ENCODE measurements around the gene CCNE1. TPM values are rescaled to one million over a fixed set of nuclear protein-coding genes. Genes with fewer than 3 reads are reported as not detected.
"Not testable (repeated sequence)": the region's sequence is repeated elsewhere in the genome, so short reads cannot be mapped to it uniquely, and the experiment has no call there.

CCNE1 gene
- total and polyA plus RNA-seq, 4 donors, result 0.49 to 1.6 (median 0.84) TPM

DNA sequence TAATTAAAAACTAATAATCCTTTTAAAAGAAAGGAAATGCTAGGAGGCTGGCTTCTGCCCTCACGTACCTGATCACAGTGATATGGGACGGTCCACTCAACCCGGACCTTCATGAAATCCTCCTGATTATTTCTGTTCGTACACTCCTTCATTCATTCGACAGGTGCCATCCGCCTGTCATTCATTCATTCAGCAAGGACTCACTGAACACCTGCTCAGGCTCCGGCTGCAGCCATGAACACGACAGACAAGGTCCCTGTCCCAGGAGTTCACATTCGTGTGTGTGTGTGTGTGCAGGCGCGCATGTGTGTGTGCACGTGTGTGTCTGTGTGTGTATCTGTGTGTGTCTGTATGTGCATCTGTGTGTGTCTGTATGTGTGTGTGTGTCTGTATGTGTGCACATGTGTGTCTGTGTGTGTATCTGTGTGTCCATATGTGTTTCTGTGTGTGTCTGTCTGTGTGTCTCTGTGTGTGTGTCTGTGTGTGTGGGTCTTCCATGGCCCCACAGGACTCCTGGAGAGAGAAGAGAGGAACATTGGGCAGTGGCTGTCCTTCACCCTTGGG is 28.1 kb upstream of the CCNE1 start:
- H3K27me3 ChIP-seq (ENCODE audit: control insufficient read depth in 1 of 2, insufficient read depth in 2 of 2, low read length in 1 of 2), result no peaks in the 10 kb centered on the region
- DNase-seq (no peak), ATAC-seq (ENCODE audit: low FRiP score) (no peak)
- H3K9me3 ChIP-seq (ENCODE audit: control insufficient read depth, low read length), result no peaks in the 10 kb centered on the region
- no peak overlapping the region for H3K27ac ChIP-seq (ENCODE audit: low read depth in 1 of 2, low read length in 2 of 2)
- 91 to 92% methylated on average over 12 of the region's 12 CpGs for WGBS, 2 donors
- H3K4me3 ChIP-seq (ENCODE audit: low read length in 2 of 2), result no peak overlapping the region
- no peaks in the 10 kb centered on the region for H3K4me1 ChIP-seq (ENCODE audit: control insufficient read depth in 1 of 2, insufficient read depth in 2 of 2, low read length in 2 of 2)
- intact Hi-C loops (cut with DNase I), result no loop called here
- H3K36me3 ChIP-seq (ENCODE audit: control insufficient read depth in 1 of 2, insufficient read depth in 2 of 2, low read length in 1 of 2), result no peaks in the 10 kb centered on the region

DNA sequence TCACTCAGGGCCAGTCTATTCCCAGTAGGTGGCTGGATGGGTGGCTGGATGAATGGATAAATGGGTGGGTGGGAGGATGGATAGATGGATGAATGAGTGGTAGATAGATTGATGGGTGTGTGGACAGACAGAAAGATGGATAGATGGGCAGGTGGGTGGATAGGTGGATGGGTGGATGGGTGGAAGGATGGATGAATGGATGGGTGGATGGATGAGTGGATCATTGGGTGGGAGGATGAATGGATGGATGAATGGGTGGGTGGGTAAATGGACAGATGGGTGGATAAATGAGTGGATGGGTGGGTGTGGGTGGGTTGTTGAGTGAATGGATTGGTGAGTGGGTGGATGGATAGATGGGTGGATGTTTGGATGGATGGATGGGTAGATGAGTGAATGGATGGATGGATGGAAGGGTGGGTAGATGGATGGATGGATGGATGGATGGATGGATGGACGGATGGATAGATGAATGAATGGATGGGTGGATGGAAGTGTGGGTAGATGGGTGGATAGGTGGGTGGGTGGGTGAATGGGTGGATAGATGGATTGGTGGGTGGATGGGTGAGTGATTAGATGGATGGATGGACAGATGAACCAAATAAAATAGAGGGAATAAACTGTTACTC is 27.1 kb upstream of the CCNE1 start:
- Histone ChIP-seq H3K4me3 (ENCODE audit: low read length in 2 of 2) (no peak overlapping the region), H3K4me1 (ENCODE audit: control insufficient read depth in 1 of 2, insufficient read depth in 2 of 2, low read length in 2 of 2) (no peaks in the 10 kb centered on the region), H3K27me3 (ENCODE audit: control insufficient read depth in 1 of 2, insufficient read depth in 2 of 2, low read length in 1 of 2) (no peaks in the 10 kb centered on the region), H3K27ac (ENCODE audit: low read depth in 1 of 2, low read length in 2 of 2) (no peak overlapping the region), H3K9me3 (ENCODE audit: control insufficient read depth, low read length) (no peaks in the 10 kb centered on the region), H3K36me3 (ENCODE audit: control insufficient read depth in 1 of 2, insufficient read depth in 2 of 2, low read length in 1 of 2) (no peaks in the 10 kb centered on the region)
- 81 to 83% methylated on average over 1 of the region's 1 CpG for WGBS, 2 donors
- ATAC-seq (ENCODE audit: low FRiP score), result no peak
- no peak for DNase-seq
- intact Hi-C loops (cut with DNase I), result no loop called here

DNA sequence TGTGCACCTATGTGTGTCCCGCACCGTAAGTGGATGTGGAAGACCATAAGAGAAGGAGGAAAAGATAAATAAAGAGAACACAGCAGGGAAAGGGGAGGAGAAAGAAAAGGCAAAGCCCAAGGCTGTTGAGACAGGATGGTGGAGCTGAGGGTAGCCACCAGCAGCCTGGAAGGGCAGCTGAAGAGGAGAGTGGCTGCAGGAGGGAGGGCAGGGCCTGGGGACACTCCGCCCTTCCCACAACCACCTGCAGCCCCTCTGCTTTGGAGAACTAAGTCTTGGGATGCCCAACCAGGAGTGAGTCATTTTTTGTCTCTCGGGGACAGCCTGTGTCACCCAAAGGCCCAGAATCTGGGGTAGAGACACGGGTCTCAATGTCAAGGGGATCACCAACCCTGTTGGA is 26.4 kb upstream of the CCNE1 start:
- no peaks in the 10 kb centered on the region for H3K9me3 ChIP-seq (ENCODE audit: control insufficient read depth, low read length)
- WGBS, 2 donors, result 83 to 87% methylated on average over 5 of the region's 5 CpGs

DNA sequence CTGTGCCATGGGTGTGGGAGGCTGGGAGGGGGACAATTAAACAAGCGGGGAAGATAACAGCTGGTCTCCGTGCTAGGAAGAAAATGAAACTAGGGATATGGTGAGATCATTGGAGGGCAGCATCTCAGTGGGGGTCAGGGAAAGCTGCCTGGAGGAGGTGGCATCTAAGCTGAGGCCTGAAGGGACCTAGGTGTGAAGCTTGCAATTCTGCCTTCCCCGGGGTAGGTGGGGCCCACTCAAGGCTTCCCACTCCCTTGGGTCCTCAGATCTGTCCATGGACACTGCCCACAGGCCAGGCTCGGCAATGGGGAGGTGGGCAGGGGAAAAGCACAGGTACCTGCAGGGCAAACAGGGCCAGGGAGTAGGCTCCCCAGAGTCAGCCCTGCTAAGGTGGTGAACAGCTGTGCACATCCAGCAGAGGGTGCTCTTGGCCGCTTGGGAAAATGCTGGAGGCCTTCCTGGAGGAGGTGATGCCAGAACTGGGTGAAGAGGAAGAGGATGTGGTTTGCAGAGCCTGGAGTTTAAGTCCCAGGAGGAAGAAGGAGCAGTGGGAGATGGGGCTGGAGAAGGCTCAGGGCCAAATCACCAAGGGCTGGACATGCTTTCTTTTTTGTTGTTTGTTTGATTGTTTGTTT is 25.7 kb upstream of the CCNE1 start:
- Histone ChIP-seq H3K4me3 (ENCODE audit: low read length in 2 of 2) (no peak overlapping the region), H3K9me3 (ENCODE audit: control insufficient read depth, low read length) (no peaks in the 10 kb centered on the region), H3K4me1 (ENCODE audit: control insufficient read depth in 1 of 2, insufficient read depth in 2 of 2, low read length in 2 of 2) (no peaks in the 10 kb centered on the region), H3K27ac (ENCODE audit: low read depth in 1 of 2, low read length in 2 of 2) (no peak overlapping the region), H3K36me3 (ENCODE audit: control insufficient read depth in 1 of 2, insufficient read depth in 2 of 2, low read length in 1 of 2) (no peaks in the 10 kb centered on the region), H3K27me3 (ENCODE audit: control insufficient read depth in 1 of 2, insufficient read depth in 2 of 2, low read length in 1 of 2) (no peaks in the 10 kb centered on the region)
- ATAC-seq (ENCODE audit: low FRiP score) (no peak), DNase-seq (no peak)
- intact Hi-C loops (cut with DNase I), result no loop called here
- 68 to 69% methylated on average over 5 of the region's 5 CpGs for WGBS, 2 donors

More for the DNA sequence above, 26.4 kb upstream of the CCNE1 start:
- ATAC-seq (ENCODE audit: low FRiP score) (no peak), DNase-seq (no peak)
- Histone ChIP-seq H3K4me3 (ENCODE audit: low read length in 2 of 2) (no peak overlapping the region), H3K4me1 (ENCODE audit: control insufficient read depth in 1 of 2, insufficient read depth in 2 of 2, low read length in 2 of 2) (no peaks in the 10 kb centered on the region), H3K36me3 (ENCODE audit: control insufficient read depth in 1 of 2, insufficient read depth in 2 of 2, low read length in 1 of 2) (no peaks in the 10 kb centered on the region), H3K27me3 (ENCODE audit: control insufficient read depth in 1 of 2, insufficient read depth in 2 of 2, low read length in 1 of 2) (no peaks in the 10 kb centered on the region), H3K27ac (ENCODE audit: low read depth in 1 of 2, low read length in 2 of 2) (no peak overlapping the region)
- intact Hi-C loops (cut with DNase I), result no loop called here

DNA sequence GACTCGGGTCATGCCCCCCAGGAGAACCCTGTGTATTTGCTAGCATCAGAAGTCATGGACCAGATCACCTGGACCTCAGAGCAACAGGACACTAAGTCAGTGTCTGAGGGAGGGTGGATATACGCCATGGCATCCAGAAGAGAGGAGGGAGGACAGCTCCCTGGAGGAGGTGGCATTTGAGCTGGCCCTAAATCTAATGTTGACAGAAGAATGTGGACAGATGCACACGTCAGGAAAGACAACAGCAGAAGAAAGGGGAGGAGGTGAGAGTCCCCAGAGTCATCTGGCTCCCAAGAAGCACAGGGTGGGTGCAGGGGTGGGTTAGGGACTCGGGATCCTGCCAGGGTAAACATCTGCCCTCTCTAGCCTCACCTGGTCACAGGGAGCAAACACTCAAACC is 24.5 kb upstream of the CCNE1 start:
- intact Hi-C loops (cut with DNase I), result no loop called here

DNA sequence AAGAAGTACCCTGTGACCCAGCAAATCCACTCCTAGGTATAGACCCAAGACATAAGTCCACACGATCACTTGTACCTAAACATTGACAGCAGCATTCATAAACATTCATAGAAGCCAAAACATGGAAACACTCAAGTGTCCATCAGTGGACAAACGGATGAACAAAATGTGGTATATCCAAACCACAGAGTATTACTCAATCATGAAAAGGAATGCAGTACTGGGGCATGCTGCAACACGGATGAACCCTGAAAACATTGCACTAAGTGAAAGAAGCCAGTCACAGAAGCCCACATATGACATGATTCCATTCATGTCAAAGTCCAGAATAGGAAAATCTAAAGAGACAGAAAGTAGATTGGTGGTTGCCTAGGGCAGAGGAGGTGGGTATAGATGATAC is 22.8 kb upstream of the CCNE1 start:
- Histone ChIP-seq H3K27ac (ENCODE audit: low read depth in 1 of 2, low read length in 2 of 2) (no peak overlapping the region), H3K9me3 (ENCODE audit: control insufficient read depth, low read length) (no peaks in the 10 kb centered on the region), H3K4me1 (ENCODE audit: control insufficient read depth in 1 of 2, insufficient read depth in 2 of 2, low read length in 2 of 2) (no peaks in the 10 kb centered on the region), H3K36me3 (ENCODE audit: control insufficient read depth in 1 of 2, insufficient read depth in 2 of 2, low read length in 1 of 2) (no peaks in the 10 kb centered on the region), H3K4me3 (ENCODE audit: low read length in 2 of 2) (no peak overlapping the region), H3K27me3 (ENCODE audit: control insufficient read depth in 1 of 2, insufficient read depth in 2 of 2, low read length in 1 of 2) (no peaks in the 10 kb centered on the region)
- intact Hi-C loops (cut with DNase I), result no loop called here
- ATAC-seq (ENCODE audit: low FRiP score) (no peak), DNase-seq (no peak)
- WGBS, 2 donors, result 87% methylated on average over 3 of the region's 3 CpGs

More for the DNA sequence above, 24.5 kb upstream of the CCNE1 start:
- Histone ChIP-seq H3K4me1 (ENCODE audit: control insufficient read depth in 1 of 2, insufficient read depth in 2 of 2, low read length in 2 of 2) (no peaks in the 10 kb centered on the region), H3K27me3 (ENCODE audit: control insufficient read depth in 1 of 2, insufficient read depth in 2 of 2, low read length in 1 of 2) (no peaks in the 10 kb centered on the region), H3K36me3 (ENCODE audit: control insufficient read depth in 1 of 2, insufficient read depth in 2 of 2, low read length in 1 of 2) (no peaks in the 10 kb centered on the region), H3K9me3 (ENCODE audit: control insufficient read depth, low read length) (no peaks in the 10 kb centered on the region), H3K4me3 (ENCODE audit: low read length in 2 of 2) (no peak overlapping the region), H3K27ac (ENCODE audit: low read depth in 1 of 2, low read length in 2 of 2) (no peak overlapping the region)
- 48 to 52% methylated on average over 4 of the region's 4 CpGs for WGBS, 2 donors
- ATAC-seq (ENCODE audit: low FRiP score) (no peak), DNase-seq (no peak)

DNA sequence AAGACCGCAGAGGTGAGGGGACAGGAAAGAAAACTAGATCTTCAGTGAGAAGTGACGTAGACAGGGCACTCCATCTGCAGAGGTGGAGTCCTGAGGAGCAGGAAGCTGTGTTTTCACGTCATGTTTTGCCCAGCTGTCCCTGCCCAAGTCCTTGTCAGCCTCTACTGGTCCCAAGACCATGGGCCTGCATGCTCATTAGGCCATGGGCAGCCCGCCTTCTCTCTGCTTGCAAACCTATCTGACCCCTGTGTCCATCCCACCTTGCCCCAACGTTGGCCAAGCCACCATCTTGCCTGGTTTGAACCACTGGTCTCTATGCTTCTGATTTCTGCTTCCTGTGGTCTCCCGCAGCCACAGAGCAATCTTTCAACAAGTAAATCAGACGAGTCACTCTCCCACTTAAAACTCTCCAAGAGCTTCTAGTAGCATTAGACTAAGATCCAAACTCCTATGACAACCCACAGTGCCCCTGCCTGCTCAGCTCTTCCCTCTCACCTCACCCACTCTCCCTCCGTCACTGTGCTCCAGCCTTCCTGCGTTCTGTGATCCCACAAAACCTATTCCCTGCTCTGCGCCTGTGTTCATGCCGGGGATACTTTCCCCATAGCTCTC is 18.6 kb upstream of the CCNE1 start:
- Histone ChIP-seq H3K9me3 (ENCODE audit: control insufficient read depth, low read length) (no peaks in the 10 kb centered on the region), H3K27ac (ENCODE audit: low read depth in 1 of 2, low read length in 2 of 2) (no peak overlapping the region), H3K4me1 (ENCODE audit: control insufficient read depth in 1 of 2, insufficient read depth in 2 of 2, low read length in 2 of 2) (no peaks in the 10 kb centered on the region), H3K36me3 (ENCODE audit: control insufficient read depth in 1 of 2, insufficient read depth in 2 of 2, low read length in 1 of 2) (no peaks in the 10 kb centered on the region), H3K4me3 (ENCODE audit: low read length in 2 of 2) (no peak overlapping the region), H3K27me3 (ENCODE audit: control insufficient read depth in 1 of 2, insufficient read depth in 2 of 2, low read length in 1 of 2) (no peaks in the 10 kb centered on the region)
- WGBS, 2 donors, result 77 to 83% methylated on average over 10 to 11 of the region's 11 CpGs
- DNase-seq (peak in 1 of 2 donors; percentile 32), ATAC-seq (ENCODE audit: low FRiP score) (no peak)
- intact Hi-C loops (cut with DNase I), result no loop called here

DNA sequence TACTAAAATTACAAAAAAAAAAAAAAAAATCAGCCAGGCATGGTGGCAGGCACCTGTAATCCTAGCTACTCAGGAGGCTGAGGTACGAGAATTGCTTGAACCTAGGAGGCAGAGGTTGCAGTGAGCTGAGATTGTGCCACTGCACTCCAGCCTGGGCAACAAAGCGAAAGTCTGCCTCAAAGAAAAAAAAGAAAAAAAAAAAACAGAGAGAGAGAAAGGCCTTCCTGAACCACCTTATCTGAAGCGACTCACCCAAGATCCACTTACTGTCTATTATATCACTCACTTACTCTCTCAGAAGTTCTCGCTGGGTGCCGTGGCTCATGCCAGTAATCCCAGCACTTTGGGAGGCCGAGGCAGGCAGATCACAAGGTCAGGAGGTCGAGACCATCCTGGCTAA is 17.3 kb upstream of the CCNE1 start:
- 88 to 91% methylated on average over 7 of the region's 7 CpGs for WGBS, 2 donors

More for the DNA sequence above, 17.3 kb upstream of the CCNE1 start:
- H3K27me3 ChIP-seq (ENCODE audit: control insufficient read depth in 1 of 2, insufficient read depth in 2 of 2, low read length in 1 of 2); H3K36me3 ChIP-seq (ENCODE audit: control insufficient read depth in 1 of 2, insufficient read depth in 2 of 2, low read length in 1 of 2); H3K27ac ChIP-seq (ENCODE audit: low read depth in 1 of 2, low read length in 2 of 2); H3K9me3 ChIP-seq (ENCODE audit: control insufficient read depth, low read length); intact Hi-C loops (cut with DNase I); ATAC-seq (ENCODE audit: low FRiP score); H3K4me3 ChIP-seq (ENCODE audit: low read length in 2 of 2); DNase-seq; H3K4me1 ChIP-seq (ENCODE audit: control insufficient read depth in 1 of 2, insufficient read depth in 2 of 2, low read length in 2 of 2): not testable (repeated sequence)
